ENCODE data around the gene C12orf56.
A peak's percentile ranks its signal among the peaks of the same experiment; 100 is the strongest.
"Not testable (repeated sequence)": the region's sequence is repeated elsewhere in the genome, so short reads cannot be mapped to it uniquely, and the experiment has no call there.

Gene C12orf56

DNA sequence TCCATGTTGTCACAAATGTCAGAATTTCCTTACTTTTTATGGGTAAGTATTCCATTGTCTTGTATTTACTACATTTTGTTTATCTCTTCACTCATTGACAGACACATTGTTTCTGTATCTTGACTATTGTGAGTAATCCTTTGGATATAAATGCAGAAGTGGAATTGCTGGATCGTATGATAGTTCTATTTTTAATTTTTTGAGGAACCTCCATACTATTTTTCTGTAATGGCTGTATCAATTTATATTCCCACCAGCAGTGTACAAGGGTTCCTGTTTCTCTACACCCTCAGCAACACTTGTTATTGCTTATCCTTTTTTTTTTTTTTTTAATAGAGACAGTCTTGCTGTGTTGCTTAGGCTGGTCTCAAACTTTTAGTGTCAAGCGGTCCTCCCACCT is 164.9 kb downstream of the C12orf56 start:
- DNase-seq = no peak

DNA sequence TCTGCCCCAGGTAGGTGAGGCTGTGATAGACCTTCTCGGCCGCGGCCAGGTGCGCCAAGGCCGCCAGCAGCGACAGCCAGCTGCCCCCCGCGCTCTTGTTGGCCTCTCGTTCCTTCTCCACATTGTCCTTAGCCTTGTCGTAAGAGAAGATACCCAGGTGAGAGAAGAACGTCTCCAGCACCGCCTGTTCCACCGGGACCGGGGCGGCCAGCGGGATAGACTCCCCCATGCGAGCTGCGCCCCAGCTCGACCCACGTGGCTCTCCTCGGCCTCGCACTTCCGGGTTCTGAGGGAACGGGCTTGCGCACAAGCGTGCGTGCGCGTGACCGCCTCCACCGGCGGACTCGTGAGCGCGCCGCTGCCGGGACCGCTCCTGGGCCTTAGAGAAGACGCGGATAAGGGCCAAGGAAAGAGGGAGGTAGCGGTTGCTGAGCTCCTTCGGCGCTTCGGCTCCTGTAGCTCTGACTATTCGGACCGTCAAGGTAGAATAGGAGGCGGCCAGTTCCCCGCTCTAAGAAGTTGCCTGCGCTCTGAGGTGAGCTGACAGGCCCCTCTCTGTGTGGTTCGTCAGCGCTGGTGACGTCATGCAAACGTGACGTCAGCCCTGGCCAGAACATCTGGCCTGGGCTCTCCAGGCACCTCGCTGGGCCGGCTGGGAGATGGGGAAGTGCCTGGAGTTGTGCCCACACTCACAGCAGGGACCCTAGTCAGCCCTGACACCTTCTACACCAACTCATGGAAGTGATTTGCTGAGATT is 168.4 kb downstream of the C12orf56 start, which contains the start of gene KICS2:
KICS2 (minus strand) TSS at position 288 of the 757 bp plus-strand sequence; CDS start at position 229, 59 bp downstream.
- peak; percentile 96 for DNase-seq

DNA sequence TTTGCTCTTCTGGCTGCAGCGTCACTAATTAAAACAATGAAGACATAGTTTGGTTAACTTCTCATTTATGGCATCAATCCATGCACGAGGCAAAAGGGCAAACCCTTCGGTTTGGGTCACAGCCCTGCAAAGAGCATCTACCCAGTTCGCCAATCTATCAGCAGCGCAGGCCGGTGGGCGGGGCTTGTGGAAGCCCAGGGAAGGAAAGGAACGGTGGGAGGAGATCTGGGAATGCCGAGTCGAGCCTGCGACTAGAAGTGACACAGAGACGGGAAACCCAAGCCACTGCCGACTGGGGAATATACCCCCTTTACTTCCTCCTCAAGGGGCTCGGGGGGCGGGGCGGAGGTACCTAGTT is 168.9 kb downstream of the C12orf56 start:
- DNase-seq = peak; percentile 83

DNA sequence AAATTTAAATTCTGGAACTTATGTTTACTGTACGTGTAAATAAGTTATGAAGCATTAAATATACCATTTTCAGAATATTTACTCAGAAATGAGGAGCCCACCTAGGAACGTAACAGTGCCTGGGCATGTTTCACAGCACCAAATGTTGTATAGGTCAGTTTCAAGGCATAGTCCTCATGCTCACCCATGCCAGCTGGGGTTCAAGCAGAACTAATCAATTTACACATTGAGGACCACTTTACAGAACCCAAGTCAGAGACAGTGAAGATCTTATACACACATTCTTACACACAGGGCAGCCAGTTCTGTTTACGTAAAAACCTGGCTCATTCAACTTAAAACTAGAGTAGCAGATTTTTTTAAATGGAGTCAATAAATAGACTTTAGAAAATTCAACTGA is 170.5 kb downstream of the C12orf56 start:
- DNase-seq = no peak

DNA sequence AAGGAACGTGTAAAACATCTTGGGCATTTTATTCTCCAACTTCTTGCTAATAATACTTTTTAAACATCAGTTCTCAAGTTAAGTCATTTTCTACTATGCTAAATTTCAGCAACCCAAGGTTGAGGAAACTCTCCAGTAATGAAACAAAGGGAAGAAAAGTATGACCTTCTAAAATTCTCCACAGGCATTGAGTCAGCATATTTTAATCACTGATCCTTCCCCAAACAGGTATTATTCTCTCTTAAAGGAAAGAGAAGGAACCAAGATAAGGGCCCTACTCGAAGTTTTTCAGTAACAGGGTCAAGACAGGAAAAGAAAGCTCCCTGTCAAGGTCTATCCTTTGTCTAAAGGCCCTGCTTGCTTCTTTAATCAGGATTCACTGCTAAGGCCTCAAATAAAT is 171.4 kb downstream of the C12orf56 start:
- DNase-seq = no peak

DNA sequence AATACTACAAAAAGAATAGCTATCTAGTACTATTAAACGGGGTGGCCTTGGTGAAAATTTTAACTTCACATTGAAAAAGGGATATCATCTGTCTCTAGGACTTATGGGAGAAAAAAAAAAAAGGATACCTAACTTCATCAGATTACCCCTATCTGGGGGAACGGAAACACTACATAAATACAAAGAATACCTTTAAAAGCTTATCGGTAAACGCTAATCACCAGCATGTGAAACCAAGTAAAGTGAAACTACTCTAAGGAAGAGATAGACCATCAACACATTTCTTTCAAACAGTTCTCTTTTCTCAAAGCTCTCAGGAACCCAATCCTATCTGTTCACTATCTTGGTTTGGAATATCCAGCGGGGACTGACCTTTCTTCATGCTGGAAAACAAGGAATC is 172.0 kb downstream of the C12orf56 start:
- DNase-seq = no peak

DNA sequence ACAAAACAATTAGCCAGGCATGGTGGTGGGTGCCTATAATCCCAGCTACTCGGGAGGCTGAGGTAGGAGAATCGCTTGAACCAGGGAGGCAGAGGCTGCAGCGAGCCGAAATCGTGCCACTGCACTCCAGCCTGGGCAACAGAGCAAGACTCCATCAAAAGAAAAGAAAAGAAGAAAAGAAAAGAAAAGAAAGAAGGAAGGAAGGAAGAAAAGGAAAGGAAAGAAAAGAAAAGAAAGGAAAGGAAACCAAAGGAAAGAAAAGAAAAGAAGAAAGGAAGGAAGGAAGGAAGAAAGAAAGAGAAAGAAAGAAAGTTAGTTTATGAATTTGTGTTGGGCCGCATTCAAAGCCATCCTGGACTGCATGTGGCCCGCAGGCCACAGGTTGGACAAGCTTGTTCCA is 172.9 kb downstream of the C12orf56 start:
- not testable (repeated sequence) for DNase-seq

DNA sequence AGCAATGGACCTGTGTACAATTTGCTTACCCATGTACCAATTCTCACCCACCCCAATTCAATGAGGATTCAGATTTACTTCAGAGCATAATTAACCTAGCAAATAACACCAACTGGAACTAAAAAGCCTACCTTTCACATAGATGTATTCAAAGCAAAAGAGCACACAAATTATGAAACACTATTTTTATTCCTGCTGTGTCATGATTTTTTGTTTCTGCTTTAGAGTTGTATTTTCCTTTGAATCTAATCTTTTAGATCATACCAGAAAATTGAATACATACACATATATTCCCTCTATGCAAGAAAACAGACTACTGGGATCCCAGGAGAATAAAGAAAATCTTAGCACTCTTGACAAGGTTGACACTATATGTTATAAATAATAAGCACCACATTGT is 174.3 kb downstream of the C12orf56 start:
- DNase-seq = no peak

All from right forelimb (tissue), 1 donor.